ENCODE data around the gene ZNF778.

ZNF778 gene

GRCh38 chr16:89191033-89191900 lies 26.2 kb upstream of the ZNF778 start:
- no peak for TF ChIP-seq ZNF366 (tag by site-specific recombination; conservative IDR thresholded peaks at IDR 0.05)
- TF ChIP-seq ZNF707 (tag by site-specific recombination; IDR thresholded peaks at IDR 0.05): no peak
- TF ChIP-seq ZNF785 (tag by site-specific recombination; IDR thresholded peaks at IDR 0.05): no peak
- no peak for TF ChIP-seq ZNF843 (tag by site-specific recombination; IDR thresholded peaks at IDR 0.05)
- no peak for TF ChIP-seq ZNF175 (tag by site-specific recombination; IDR thresholded peaks at IDR 0.05)
- TF ChIP-seq ZNF433 (tag by site-specific recombination; IDR thresholded peaks at IDR 0.05; ENCODE audit: low read depth): no peak
- peak; percentile 54; the same call in 1 of the 2 replicates for TF ChIP-seq ZSCAN4 (tag by site-specific recombination; IDR thresholded peaks at IDR 0.05)
- TF ChIP-seq ZNF350 (tag by site-specific recombination; IDR thresholded peaks at IDR 0.05): no peak
- no peak overlapping the region for H3K4me3 ChIP-seq (ENCODE audit: low read depth, low read length)
- ChIA-PET CTCF (interaction anchor here (1.3 kb wide), 1 partner anchor 24 kb away, joined by 8 read pairs; no protein-coding TSS in a partner anchor), POLR2A (interaction anchor here (0.9 kb wide), 1 partner anchor 17 kb away, joined by 3 read pairs; no protein-coding TSS in a partner anchor)
- H3K4me1 ChIP-seq (ENCODE audit: control insufficient read depth, insufficient read depth, low read length): no peaks in the 10 kb centered on the region
- no peaks in the 10 kb centered on the region for H3K36me3 ChIP-seq (ENCODE audit: control insufficient read depth in 2 of 2, insufficient read depth in 1 of 2, low read length in 2 of 2)
- H3K27ac ChIP-seq (ENCODE audit: extremely low read depth, low read depth, low read length): no peak overlapping the region
- H3K9me3 ChIP-seq (ENCODE audit: control insufficient read depth, insufficient read depth, low read depth, low read length): no peaks in the 10 kb centered on the region

- CTCF ChIA-PET: interaction anchor here (1.3 kb wide), 1 partner anchor 24 kb away, joined by 8 read pairs; no protein-coding TSS in a partner anchor
- Histone ChIP-seq H3K4me3 (ENCODE audit: low read depth, low read length) (no peak overlapping the region), H3K4me1 (ENCODE audit: control insufficient read depth, insufficient read depth, low read length) (no peaks in the 10 kb centered on the region)
Observed at GRCh38 chr16:89191901-89192185, 25.7 kb upstream of the ZNF778 start.

More at GRCh38 chr16:89191901-89192185, 25.7 kb upstream of the ZNF778 start:
- POLR2A ChIA-PET: no interaction called here
- no peak overlapping the region for H3K27ac ChIP-seq (ENCODE audit: extremely low read depth, low read depth, low read length)
- H3K9me3 ChIP-seq (ENCODE audit: control insufficient read depth, insufficient read depth, low read depth, low read length): no peaks in the 10 kb centered on the region
- no peaks in the 10 kb centered on the region for H3K36me3 ChIP-seq (ENCODE audit: control insufficient read depth in 2 of 2, insufficient read depth in 1 of 2, low read length in 2 of 2)
- no peak for TF ChIP-seq PRDM6 (tag by site-specific recombination; IDR thresholded peaks at IDR 0.05)
- TF ChIP-seq ZNF280D (tag by site-specific recombination; IDR thresholded peaks at IDR 0.05): no peak
- no peak for TF ChIP-seq ZNF701 (tag by site-specific recombination; IDR thresholded peaks at IDR 0.05)
- TF ChIP-seq ZNF433 (tag by site-specific recombination; IDR thresholded peaks at IDR 0.05; ENCODE audit: low read depth): no peak
- no peak for TF ChIP-seq ZNF529 (tag by site-specific recombination; IDR thresholded peaks at IDR 0.05; ENCODE audit: insufficient replicate concordance)
- no peak for TF ChIP-seq ZNF610 (tag by site-specific recombination; IDR thresholded peaks at IDR 0.05; ENCODE audit: borderline replicate concordance)
- no peak for TF ChIP-seq ZNF341 (tag by site-specific recombination; IDR thresholded peaks at IDR 0.05; ENCODE audit: low read depth)
- no peak for TF ChIP-seq PATZ1 (tag by site-specific recombination; IDR thresholded peaks at IDR 0.05)
- TF ChIP-seq ZNF223 (tag by site-specific recombination; IDR thresholded peaks at IDR 0.05): no peak
- TF ChIP-seq ZNF202 (tag by site-specific recombination; IDR thresholded peaks at IDR 0.05; ENCODE audit: borderline replicate concordance): no peak
- TF ChIP-seq ZNF350 (tag by site-specific recombination; IDR thresholded peaks at IDR 0.05): no peak
- TF ChIP-seq ZNF843 (tag by site-specific recombination; IDR thresholded peaks at IDR 0.05): no peak
- no peak for TF ChIP-seq KLF17 (tag by site-specific recombination; IDR thresholded peaks at IDR 0.05)
- TF ChIP-seq REPIN1 (tag by site-specific recombination; IDR thresholded peaks at IDR 0.05; ENCODE audit: low read depth): no peak
- no peak for TF ChIP-seq ZNF184 (tag by site-specific recombination; IDR thresholded peaks at IDR 0.05)
- TF ChIP-seq ZNF830 (tag by site-specific recombination; IDR thresholded peaks at IDR 0.05; ENCODE audit: low read depth): no peak
- TF ChIP-seq ATF2 (tag by site-specific recombination; IDR thresholded peaks at IDR 0.05; ENCODE audit: low read depth): no peak
- TF ChIP-seq ZNF621 (tag by site-specific recombination; IDR thresholded peaks at IDR 0.05): no peak
